OCI-LY1 (cell line): ENCODE measurements around the gene SLC41A1.

Experiments
- H2AFZ ChIP-seq: fragments of 200-600 bp; sonication (generic), shearing (Covaris generic); 2 replicates; pipeline ENCODE4 v1.6.0; 2014; ENCODE audit warnings: antibody characterized with exemption, mild to moderate bottlenecking, low read length
- H3F3A ChIP-seq: fragments of 200-600 bp; sonication (generic), shearing (Covaris generic); 2 replicates; pipeline ENCODE4 v1.6.0; 2014; ENCODE audit warnings: mild to moderate bottlenecking, antibody characterized with exemption, low read length, moderate library complexity; ENCODE audit not compliant: insufficient read depth
- H3K27ac ChIP-seq: fragments of 200-600 bp; sonication (generic); 2 replicates; pipeline ENCODE4 v1.5.1; 2014; ENCODE audit warnings: low read length, mixed run types, mild to moderate bottlenecking, low read depth; ENCODE audit not compliant: poor library complexity, severe bottlenecking
- H3K27me3 ChIP-seq: fragments of 200-600 bp; sonication (generic); 2 replicates; pipeline ENCODE4 v1.6.0; 2014; ENCODE audit warnings: antibody characterized with exemption, mild to moderate bottlenecking, low read length, moderate library complexity; ENCODE audit not compliant: insufficient read depth
- H3K36me3 ChIP-seq: fragments of 200-600 bp; sonication (generic); 2 replicates; pipeline ENCODE4 v1.6.1; 2014; ENCODE audit warnings: mild to moderate bottlenecking, antibody characterized with exemption, low read length, moderate library complexity, mixed read lengths; ENCODE audit not compliant: insufficient read depth
- H3K4me1 ChIP-seq: fragments of 200-600 bp; sonication (generic); 2 replicates; pipeline ENCODE4 v1.5.1; 2014; ENCODE audit warnings: mild to moderate bottlenecking, low read length, moderate library complexity; ENCODE audit not compliant: insufficient read depth, severe bottlenecking
- H3K4me2 ChIP-seq: fragments of 200-600 bp; sonication (generic), shearing (Covaris generic); 2 replicates; pipeline ENCODE4 v1.6.1; 2014; ENCODE audit warnings: low read length
- H3K4me3 ChIP-seq: fragments of 200-600 bp; sonication (generic); 2 replicates; pipeline ENCODE4 v1.5.1; 2014; ENCODE audit warnings: low read length, low read depth, mild to moderate bottlenecking, mixed read lengths; ENCODE audit not compliant: poor library complexity, severe bottlenecking
- H3K79me2 ChIP-seq: fragments of 200-600 bp; shearing (Covaris generic); 2 replicates; pipeline ENCODE4 v1.6.1; 2016; ENCODE audit warnings: mixed run types, low read length, mixed read lengths; ENCODE audit not compliant: insufficient read depth
- H3K9ac ChIP-seq: fragments of 200-600 bp; sonication (generic), shearing (Covaris generic); 2 replicates; pipeline ENCODE4 v1.6.1; 2014; ENCODE audit warnings: mild to moderate bottlenecking, low read length, mixed read lengths
- H3K9me2 ChIP-seq: fragments of 200-600 bp; sonication (generic), shearing (Covaris generic); 2 replicates; pipeline ENCODE4 v1.6.1; 2014; ENCODE audit warnings: low read depth, mild to moderate bottlenecking, low read length, mixed read lengths
- H3K9me3 ChIP-seq: fragments of 200-600 bp; shearing (Covaris generic); 2 replicates; pipeline ENCODE4 v1.6.1; 2014; ENCODE audit warnings: low read length, mixed read lengths
- H4K20me1 ChIP-seq: fragments of 200-600 bp; sonication (generic), shearing (Covaris generic); 2 replicates; pipeline ENCODE4 v1.6.0; 2016; ENCODE audit warnings: mild to moderate bottlenecking, low read length; ENCODE audit not compliant: insufficient read depth
- EZH2 ChIP-seq: fragments of 200-600 bp; sonication (generic), shearing (Covaris generic); IDR thresholded peaks from 2 replicates; pipeline ENCODE4 v1.8.0; 2017; ENCODE audit warnings: borderline replicate concordance, mixed run types, mild to moderate bottlenecking, antibody characterized with exemption, low read length, moderate library complexity, mixed read lengths
- TF ChIP-seq, protein P1 (sequence below): fragments of 200-600 bp; sonication (generic), shearing (Covaris generic); IDR thresholded peaks from 2 replicates; pipeline ENCODE4 v1.5.1; 2017; ENCODE audit warnings: mild to moderate bottlenecking, antibody characterized with exemption, low read length, moderate library complexity, mixed read lengths

SLC41A1 gene

GRCh38 chr1:205783433-205783795 is 29.6 kb downstream of the SLC41A1 start:
- no peak for TF ChIP-seq EZH2
- TF ChIP-seq, protein P1, sequence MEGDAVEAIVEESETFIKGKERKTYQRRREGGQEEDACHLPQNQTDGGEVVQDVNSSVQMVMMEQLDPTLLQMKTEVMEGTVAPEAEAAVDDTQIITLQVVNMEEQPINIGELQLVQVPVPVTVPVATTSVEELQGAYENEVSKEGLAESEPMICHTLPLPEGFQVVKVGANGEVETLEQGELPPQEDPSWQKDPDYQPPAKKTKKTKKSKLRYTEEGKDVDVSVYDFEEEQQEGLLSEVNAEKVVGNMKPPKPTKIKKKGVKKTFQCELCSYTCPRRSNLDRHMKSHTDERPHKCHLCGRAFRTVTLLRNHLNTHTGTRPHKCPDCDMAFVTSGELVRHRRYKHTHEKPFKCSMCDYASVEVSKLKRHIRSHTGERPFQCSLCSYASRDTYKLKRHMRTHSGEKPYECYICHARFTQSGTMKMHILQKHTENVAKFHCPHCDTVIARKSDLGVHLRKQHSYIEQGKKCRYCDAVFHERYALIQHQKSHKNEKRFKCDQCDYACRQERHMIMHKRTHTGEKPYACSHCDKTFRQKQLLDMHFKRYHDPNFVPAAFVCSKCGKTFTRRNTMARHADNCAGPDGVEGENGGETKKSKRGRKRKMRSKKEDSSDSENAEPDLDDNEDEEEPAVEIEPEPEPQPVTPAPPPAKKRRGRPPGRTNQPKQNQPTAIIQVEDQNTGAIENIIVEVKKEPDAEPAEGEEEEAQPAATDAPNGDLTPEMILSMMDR, result no peak
- H3K79me2 ChIP-seq, result no peaks in the 10 kb centered on the region
- H3K4me2 ChIP-seq, result no peak overlapping the region
- H3K9me3 ChIP-seq, result no peaks in the 10 kb centered on the region
- no peaks in the 10 kb centered on the region for H3F3A ChIP-seq
- no peak overlapping the region for H3K27ac ChIP-seq
- no peak overlapping the region for H2AFZ ChIP-seq
- no peak overlapping the region for H3K4me3 ChIP-seq
- H3K9ac ChIP-seq, result no peak overlapping the region
- H3K27me3 ChIP-seq, result 0 out of 2 replicates have a peak, but pooled peaks cover 3% of the 10 kb centered on the region
- H4K20me1 ChIP-seq, result no peaks in the 10 kb centered on the region
- H3K4me1 ChIP-seq, result no peaks in the 10 kb centered on the region
- no peaks in the 10 kb centered on the region for H3K9me2 ChIP-seq
- H3K36me3 ChIP-seq, result no peaks in the 10 kb centered on the region

DNA sequence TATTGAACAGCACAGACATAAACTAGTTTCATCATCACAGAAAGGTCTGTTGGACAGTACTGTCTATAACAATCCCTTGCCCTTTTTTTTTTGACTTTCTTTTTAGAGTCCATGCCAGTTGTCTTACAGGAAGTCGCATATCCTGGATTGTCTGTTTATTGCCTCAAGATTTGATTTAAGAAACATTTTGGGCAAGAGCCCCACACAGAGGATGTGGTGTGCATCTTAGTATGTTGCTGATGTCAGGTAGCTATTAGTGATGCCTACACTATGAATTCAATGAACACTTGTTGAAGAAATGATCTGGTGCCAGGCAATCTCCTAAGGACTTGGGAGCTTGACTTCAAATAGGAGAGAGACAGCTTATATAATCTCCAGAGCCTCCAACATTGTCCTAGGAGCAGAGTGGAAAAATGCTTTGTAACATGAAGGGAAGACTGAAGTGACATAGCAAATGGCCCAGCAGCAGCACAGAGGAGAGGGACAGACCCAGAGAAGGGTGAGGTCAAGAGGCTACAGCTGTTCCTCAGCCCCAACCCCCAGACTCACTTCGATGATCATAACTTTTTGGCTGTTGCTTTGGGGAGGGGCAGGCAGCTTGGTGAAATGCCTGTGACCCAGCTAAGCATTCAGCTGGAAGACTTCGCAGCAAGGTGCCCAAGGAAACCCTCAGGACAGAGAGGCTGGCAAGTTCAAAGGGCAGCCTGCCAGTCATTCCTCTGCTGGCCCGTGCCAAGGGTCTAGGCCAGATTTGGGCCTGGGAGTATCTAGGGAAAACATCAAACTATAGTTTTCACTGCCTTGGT is 30.2 kb downstream of the SLC41A1 start:
- Histone ChIP-seq H3K4me1 (no peaks in the 10 kb centered on the region), H3K9ac (no peak overlapping the region), H3K9me3 (no peaks in the 10 kb centered on the region), H3K4me2 (no peak overlapping the region), H3K27ac (no peak overlapping the region), H3F3A (no peaks in the 10 kb centered on the region), H4K20me1 (no peaks in the 10 kb centered on the region), H3K9me2 (no peaks in the 10 kb centered on the region), H3K27me3 (0 out of 2 replicates have a peak, but pooled peaks cover 3% of the 10 kb centered on the region), H3K79me2 (no peaks in the 10 kb centered on the region), H3K36me3 (no peaks in the 10 kb centered on the region), H2AFZ (no peak overlapping the region), H3K4me3 (no peak overlapping the region)
- TF ChIP-seq, protein P1, result no peak
- no peak for TF ChIP-seq EZH2

DNA sequence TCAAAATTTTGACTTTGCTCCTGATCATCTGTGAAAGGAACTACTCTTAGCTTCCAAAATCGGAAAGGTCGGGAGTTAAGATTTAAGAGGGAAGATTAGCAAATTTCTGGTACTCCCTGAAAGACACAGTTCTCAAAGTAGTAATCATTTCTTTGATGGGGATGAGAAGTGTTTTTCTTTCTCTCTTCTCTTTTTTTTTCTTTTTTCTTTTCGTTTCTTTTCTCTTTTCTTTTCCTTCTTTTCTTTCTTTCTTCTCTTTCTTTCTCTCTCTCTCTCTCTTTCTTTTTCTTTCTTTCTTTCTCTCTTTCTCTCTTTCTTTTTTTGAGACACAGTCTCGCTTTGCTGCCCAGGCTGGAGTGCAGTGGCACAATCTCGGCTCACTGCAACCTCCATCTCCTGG is 32.7 kb downstream of the SLC41A1 start:
- Histone ChIP-seq H3K27me3 (peaks cover 13% of the 10 kb centered on the region; the same call in 1 of the 2 replicates), H3K27ac (no peak overlapping the region), H3K4me2 (no peak overlapping the region), H2AFZ (no peak overlapping the region), H3K9me2 (no peaks in the 10 kb centered on the region), H3F3A (no peaks in the 10 kb centered on the region), H4K20me1 (no peaks in the 10 kb centered on the region), H3K9ac (no peak overlapping the region), H3K9me3 (0 out of 2 replicates have a peak, but pooled peaks cover 5% of the 10 kb centered on the region), H3K79me2 (no peaks in the 10 kb centered on the region), H3K4me1 (no peaks in the 10 kb centered on the region), H3K36me3 (no peaks in the 10 kb centered on the region; the same call in 1 of the 2 replicates), H3K4me3 (no peak overlapping the region)
- TF ChIP-seq, protein P1, result no peak
- no peak for TF ChIP-seq EZH2
